DMS114 treated with DMSO at 0.1 percent for 48 hours (cell line): ENCODE results near the gene KCNH4.
"Not testable (repeated sequence)": the region's sequence is repeated elsewhere in the genome, so short reads cannot be mapped to it uniquely, and the experiment has no call there.

Experiments
- DNase-seq: peaks from one replicate; lab custom pipeline; 2025; ENCODE audit not compliant: unreplicated experiment; lab: John Stamatoyannopoulos, UW

The KCNH4 gene

DNA sequence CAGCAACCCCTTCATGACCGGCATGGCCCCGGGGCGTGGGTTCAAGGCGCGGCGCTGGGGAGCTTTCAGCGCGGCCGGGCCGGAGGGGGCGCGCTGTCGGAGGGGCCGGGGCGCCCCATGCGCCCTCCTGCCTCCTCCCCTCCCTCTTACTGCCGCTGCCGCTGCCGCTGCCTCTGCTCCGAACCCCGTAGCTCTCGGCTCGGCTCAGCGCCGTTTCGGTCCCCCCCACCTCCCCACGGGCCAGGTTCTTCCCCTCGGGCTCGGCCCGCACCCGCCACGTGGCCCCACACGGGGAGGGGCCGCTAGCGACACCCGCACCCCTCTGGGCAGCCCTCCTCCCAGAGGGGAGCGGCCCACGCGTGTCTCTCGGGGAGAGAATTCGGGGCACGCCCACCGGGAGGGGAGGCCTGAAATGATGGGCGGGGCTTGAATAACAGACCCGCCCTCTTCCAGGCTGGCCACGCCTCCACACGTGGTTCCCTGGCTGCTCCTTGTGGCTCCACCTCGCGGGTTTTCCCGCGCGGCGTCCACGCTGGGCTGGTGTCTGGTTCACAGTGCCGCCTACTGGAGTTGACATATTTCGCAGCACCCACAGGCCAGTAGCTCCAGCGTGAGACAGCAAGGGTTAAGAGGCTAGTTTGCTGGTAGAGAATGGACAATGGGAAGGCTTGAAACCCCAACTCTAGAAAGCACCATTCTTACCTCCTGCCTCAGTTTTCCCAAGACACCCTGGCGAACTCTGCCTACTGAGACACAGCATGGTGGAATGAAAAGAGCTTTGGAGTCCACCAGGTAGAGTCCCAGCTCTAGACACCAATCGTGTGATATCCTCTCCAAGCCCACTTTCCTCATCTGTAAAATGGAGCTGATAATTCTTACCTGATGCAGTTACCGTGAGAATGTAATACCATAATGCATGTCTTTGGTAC, at the start of gene KCNH4:
KCNH4 (minus strand) TSS at position 221 of the 929 bp plus-strand sequence; CDS start at position 24, 197 bp downstream.
- peak; percentile 56 for DNase-seq

DNA sequence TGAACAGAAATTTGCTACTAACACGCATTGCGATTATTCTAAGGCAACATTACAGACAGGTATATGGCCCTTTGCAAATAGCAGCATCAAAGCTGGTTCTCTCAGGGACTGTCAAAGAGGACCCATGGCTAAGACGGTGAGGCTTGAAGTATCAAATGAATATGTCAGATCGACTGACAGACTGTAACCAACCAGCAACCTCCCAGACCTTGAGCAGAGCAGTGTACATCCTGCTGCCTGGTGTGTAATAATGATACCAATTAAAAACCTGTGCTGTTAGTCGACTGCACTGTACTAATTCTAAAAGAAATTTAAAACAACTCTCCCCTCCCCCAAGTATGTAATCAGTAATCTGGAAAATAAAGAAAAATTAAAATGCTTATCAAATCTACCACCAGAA, 49.3 kb upstream of the KCNH4 start:
- DNase-seq: no peak

DNA sequence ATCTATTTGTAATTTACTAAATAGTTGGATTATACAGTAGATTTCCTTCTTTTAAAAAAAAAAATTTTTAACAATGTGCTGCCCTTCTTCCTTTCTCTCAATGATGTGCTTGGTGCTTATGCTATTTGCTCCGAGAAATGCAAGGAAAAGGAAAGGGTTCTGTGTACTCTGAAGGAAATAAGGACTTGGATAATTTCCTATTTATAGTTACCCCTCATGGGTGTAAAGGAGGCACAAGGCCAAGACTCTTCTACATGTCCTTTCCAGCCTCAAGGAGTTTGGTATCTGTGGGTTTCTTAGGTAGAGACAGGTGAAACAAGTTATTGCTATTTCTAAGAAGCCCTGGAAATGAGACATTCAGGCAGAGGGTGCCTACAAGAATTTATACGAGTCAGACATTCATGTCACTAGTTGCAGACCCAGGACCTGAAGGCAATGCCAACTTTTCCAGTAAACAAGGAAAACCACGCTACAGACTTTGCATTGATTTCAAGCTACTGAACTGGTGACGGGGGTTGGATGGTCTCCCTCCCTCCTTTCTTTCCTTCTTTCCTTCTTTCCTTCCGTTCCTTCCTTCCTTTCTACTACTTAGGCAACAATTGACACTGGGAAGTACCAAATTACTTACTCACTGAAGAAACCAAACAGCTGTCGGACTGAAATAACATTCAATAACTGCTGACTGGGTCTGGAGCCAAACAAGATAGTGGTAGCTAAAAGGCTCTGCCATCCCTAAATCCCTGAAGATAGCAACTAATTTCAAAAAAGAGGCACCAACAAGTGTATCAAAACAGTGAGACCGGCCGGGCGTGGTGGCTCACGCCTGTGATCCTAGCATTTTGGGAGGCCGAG, 47.1 kb upstream of the KCNH4 start:
- no peak for DNase-seq

GRCh38 chr17:42225646-42226045, 44.7 kb upstream of the KCNH4 start:
- DNase-seq: no peak

DNA sequence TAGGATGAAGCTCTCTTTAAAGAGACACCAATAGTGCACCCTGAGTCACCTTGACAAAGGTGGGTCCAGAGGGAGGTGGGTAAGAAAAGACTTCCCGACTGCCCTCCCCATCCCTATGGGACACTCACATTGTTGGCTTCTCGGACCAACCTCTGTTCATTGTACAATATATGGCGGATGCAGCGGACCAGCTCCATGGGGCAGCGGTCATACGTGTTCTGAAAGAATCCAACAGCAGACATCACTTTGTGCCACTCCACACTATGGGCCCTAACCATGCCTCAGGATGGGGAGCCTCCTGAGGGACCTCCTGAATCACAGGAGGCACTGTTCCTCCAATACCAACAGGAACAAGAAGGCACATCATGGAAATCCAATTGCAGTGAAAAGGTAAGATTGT, 43.7 kb upstream of the KCNH4 start:
- no peak for DNase-seq

DNA sequence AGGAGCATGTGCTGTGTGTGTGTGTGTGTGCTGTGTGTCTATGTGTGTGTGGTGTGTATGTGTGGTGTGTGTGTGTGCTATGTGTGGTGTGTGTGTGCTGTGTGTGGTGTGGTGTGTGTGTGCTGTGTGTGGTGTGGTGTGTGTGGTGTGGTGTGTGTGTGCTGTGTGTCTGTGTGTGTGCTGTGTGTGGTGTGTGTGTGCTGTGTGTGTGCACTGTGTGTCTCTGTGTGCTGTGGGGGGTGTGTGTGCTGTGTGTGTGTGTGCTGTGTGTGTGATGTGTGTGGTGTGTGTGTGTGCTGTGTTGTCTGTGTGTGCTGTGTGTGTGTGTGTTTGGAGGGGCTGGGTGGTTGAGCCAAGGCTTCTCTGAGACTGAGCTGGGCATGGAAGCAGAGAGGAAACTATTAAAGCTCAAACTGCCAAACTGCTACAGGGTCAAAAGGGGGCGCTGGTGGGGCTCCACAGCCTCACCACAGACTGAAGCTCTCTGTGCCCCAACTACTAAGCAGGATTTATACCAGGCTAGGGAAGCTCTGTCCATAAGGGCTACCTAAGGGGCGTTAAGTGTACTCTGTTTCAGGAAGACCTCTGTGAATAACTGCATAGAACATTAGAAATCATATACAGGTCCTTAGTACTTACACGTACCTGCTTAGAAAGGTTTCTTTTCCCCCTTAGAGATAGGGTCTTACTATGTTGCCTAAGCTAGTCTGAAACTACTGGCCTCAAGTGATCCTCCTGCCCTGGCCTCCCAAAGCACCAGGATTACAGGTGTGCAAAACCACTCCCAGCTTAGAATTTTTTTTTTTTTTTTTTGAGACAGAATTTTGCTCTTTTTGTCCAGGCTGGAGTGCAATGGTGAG, 41.2 kb upstream of the KCNH4 start:
- peak; percentile 20 for DNase-seq

DNA sequence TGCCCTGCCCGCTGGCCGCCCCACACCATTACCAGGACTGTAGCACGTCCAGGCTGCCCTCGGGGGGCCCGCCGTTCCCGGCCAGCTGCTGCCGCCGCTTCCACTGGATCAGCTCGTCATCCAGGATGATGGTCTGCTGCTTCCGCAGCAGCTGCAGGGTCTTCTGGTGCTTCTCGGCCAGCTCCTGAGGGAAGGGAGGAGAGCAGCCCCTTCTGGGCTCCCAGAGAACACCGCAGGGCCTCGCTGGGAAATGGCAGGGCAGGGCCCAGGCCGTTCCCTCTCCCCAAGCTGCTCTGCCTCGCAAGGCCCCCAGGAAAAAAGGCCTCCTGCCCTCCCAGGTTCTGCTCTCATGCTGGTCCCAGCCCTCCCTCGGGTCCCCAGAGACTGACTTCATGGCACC, 38.3 kb upstream of the KCNH4 start:
- DNase-seq: not testable (repeated sequence)

DNA sequence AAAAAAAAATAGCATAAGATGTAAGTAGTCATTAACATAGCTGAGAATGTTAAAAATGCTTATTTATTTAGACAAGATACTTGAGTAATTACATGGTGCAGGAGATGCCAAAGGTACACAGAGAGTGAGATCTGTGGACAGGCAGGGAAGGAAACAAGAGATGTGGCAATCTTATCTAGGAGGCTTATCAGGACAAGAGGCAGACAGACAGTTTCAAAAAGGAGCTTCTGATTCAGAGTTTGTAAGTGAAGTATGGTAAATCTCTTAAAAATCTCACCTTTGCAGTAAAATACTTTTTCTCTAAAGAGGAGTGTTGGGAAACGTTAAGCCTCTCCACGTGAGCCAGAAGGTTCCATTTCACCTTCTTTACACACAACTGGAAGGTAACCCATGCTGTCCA, 33.2 kb upstream of the KCNH4 start:
- no peak for DNase-seq

GRCh38 chr17:42212382-42212781, 31.4 kb upstream of the KCNH4 start:
- DNase-seq: no peak

- DNase-seq: not testable (repeated sequence)
Measured at GRCh38 chr17:42211921-42212341, 31.0 kb upstream of the KCNH4 start.

- DNase-seq: no peak
Measured at GRCh38 chr17:42210046-42210445, 29.1 kb upstream of the KCNH4 start.

GRCh38 chr17:42206153-42206612, 25.2 kb upstream of the KCNH4 start:
- not testable (repeated sequence) for DNase-seq

DNA sequence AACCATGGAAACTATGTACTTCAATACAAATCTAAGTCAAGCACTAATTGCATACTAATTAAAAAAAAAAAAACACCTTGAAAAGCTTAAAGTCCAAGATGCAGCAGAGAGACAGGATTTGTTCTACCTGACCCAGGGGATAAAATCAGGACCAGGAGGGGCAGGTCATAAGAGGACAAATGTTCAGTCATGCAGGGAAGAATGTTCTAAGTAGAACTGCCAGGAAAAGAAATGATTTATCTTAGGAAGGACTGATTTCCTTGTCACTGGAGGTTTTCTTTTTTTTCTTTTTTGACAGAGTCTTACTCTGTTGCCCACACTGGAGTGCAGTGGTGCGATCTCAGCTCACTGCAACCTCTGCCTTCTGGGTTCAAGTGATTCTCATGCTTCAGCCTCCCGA, 22.4 kb upstream of the KCNH4 start:
- DNase-seq: no peak

DNA sequence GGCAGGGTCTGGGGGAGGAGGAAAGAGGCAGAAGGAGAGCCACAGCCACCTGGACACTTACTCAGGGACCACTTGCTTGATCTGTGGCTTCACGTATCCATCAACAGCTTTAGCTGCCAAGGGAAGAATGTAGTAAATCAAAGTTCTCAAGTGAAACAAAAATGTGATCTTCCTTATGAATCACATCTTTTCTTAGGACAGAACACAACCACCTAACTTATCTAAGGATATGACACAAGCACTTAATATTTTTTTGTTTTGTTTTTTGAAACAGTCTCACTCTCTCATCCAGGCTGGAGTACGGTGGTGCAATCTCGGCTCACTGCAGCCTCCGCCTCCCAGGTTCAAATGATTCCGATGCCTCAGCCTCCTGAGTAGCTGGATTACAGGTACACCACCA, 21.8 kb upstream of the KCNH4 start:
- DNase-seq: no peak

- DNase-seq: no peak
Measured at GRCh38 chr17:42202159-42202558, 21.2 kb upstream of the KCNH4 start.

DNA sequence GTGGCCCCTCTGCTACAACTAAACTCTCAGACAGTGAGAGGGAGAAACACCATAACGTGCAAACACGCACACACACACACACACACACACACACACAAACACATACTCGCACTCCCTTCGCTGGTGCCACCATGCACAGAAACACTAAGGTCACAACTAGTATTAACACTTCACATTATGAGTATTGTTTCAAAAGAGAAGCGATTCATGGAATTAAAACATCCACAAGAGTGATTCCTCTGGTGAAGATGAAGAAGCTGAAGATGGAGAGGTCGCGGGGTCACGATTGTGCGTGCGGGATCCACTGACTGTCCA, 20.5 kb upstream of the KCNH4 start:
- no peak for DNase-seq

DNA sequence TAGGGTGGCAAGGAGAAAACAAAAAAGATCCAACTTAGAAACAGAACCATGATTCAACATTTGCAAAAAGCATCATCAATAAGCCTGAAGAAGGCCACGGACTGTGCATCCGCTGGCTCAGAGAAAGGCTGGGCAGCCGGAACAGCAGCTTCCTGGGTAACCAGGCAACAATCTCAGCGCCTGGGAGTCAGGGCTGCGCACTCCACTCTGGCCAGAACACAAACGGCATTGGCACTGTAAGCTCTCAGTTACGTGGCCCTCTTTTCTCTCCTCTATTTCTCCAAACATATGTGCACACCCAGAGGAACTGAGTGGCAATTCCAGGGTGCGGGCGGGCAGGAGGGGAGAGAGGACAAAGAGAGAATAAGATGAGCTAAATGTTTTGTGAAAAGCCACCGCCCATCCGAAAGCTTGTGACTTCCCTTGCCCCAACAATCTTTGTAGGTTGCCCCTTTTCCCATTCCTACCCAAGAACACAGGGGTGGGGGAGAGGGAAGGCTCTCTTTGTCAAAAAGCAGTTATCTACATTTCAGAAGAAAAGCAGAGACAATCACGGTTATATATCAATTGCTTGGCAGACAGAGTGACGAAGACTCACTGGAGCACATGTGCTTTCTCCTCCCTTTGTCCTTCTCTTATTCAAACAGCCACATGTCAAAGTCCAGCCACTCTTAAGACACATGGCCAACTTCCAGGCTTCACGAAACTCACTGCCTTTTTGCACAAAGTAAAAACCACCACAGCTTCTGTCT, 19.9 kb upstream of the KCNH4 start:
- DNase-seq: no peak

GRCh38 chr17:42199416-42200011, 18.6 kb upstream of the KCNH4 start:
- DNase-seq: no peak

DNA sequence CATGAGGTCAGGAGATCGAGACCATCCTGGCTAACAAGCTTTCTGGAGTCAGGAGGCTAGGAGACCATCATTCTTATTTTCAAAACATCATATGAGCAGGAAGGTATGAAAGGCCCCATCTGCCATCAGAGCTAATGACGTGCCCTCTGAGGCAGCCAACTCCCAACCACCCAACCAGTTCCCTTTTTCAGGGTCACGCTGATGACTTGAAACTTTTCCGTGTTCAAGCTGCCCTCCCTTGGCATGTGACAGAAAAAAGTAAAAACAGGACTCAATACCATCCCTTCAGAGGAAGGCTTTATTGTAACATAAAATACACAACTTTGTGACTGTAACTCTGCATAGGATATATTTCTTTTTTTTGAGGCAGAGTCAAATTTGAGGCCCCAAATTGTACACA, 18.0 kb upstream of the KCNH4 start:
- no peak for DNase-seq
